Fibroblast of villous mesenchyme (primary cell): Measurements from ENCODE around the gene CRTC1. TPM values are rescaled to one million over a fixed set of nuclear protein-coding genes. Genes with fewer than 3 reads are reported as not detected.

Experiments used
- DNase-seq: peaks from one replicate; pipeline ENCODE4 v3.0.0-alpha.2; 2010; ENCODE audit warnings: low read depth
- H3K4me3 ChIP-seq: 2 replicates; pipeline ENCODE4 v1.5.1; 2011; ENCODE audit warnings: low read depth, mild to moderate bottlenecking, low read length
- total RNA-seq: library from RNA; depleted of rRNA; stranded (reverse); fragments of >200 nt; gene quantifications from 2 replicates; pipeline ENCODE4 v1.2.3, GENCODE V29; 2012
- TF ChIP-seq, protein P1 (sequence below): IDR thresholded peaks from 2 replicates; pipeline ENCODE4 v1.5.1; 2012; ENCODE audit warnings: low read depth, mild to moderate bottlenecking, low read length; ENCODE audit not compliant: insufficient read depth

CRTC1 gene
- total RNA-seq, 1 donor: 2.2 TPM

DNA sequence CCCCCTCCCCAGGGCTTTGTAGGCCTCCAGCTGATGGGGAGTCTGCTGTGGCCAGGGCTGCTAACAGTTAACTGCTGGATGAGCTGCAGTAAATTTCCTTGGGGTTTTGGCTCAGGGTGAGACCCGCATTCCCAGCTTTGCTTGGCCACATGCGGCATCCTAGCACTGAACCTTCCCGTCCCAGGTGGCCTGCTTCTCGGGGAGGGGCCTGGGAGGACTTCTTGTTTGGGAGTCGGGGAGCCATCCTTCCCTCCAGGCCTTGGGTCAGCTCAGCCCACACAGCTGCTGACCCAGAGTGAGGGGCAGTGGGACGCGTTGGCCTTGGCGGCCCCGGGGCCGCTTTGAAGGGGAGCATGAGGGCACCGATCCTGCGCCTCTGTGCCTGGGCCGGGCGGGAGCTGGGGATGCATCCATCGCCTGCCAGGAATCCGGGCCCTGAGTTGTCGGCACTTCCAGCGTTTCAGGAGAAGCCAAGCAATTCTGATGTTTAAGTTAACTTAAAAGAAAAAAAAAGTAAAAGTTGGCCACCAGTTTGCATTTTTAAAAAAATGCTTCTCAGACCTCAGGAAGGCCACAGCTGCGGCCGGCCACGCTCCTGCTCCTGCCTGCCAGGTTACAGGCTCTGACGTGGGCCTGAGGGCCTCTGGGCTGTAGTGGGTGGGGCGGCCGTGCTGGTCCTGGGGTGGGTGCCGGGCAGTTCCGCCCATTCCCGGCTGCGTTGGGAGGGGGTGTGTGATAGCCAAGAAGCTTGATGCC lies 27.7 kb downstream of the CRTC1 start:
- DNase-seq: peak; percentile 68
- TF ChIP-seq, protein P1, sequence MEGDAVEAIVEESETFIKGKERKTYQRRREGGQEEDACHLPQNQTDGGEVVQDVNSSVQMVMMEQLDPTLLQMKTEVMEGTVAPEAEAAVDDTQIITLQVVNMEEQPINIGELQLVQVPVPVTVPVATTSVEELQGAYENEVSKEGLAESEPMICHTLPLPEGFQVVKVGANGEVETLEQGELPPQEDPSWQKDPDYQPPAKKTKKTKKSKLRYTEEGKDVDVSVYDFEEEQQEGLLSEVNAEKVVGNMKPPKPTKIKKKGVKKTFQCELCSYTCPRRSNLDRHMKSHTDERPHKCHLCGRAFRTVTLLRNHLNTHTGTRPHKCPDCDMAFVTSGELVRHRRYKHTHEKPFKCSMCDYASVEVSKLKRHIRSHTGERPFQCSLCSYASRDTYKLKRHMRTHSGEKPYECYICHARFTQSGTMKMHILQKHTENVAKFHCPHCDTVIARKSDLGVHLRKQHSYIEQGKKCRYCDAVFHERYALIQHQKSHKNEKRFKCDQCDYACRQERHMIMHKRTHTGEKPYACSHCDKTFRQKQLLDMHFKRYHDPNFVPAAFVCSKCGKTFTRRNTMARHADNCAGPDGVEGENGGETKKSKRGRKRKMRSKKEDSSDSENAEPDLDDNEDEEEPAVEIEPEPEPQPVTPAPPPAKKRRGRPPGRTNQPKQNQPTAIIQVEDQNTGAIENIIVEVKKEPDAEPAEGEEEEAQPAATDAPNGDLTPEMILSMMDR: no peak
- H3K4me3 ChIP-seq: no peak overlapping the region

DNA sequence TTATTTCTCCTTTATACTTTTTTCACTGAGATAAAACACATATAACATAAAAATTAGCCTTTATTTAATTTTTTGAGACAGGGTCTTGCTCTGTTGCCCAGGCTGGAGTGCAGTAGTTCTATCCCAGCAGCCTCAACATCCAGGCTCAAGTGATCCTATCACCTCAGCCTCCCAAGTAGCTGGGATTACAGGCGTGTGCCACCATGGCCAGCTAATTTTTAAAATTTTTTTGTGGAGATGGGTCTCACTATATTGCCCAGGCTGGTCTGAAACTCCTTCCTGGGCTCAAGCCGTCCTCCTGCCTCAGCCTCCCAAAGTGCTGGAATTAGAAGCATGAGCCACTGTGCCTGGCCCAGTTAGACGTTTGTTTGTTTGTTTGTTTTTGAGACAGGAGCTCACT lies 28.4 kb downstream of the CRTC1 start:
- DNase-seq: no peak
- H3K4me3 ChIP-seq: no peak overlapping the region
- TF ChIP-seq, protein P1: no peak

DNA sequence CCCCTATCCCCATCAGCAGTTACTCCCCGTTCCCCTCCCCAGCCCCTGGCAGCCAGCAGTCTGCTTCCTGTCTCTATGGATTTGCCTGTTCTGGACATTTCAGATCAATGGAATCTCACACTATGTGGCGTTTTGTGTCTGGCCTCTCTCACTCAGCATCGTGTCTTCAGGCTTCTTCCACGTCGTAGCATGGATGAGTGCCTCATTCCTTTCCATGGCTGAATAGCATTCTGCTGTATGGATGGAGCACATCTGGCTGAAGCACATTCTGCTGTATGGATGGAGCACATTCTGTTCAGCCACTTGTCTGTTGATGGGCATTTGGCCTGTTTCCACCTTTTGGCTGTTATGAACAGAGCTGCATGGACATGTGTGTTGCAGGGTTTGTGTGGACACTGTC lies 29.5 kb downstream of the CRTC1 start:
- H3K4me3 ChIP-seq: no peak overlapping the region
- DNase-seq: peak; percentile 45
- TF ChIP-seq, protein P1: no peak

- no peak for DNase-seq
- no peak overlapping the region for H3K4me3 ChIP-seq
- TF ChIP-seq, protein P1: no peak
Measured at GRCh38 chr19:18713550-18714117, 30.2 kb downstream of the CRTC1 start.

GRCh38 chr19:18715416-18715815 lies 31.9 kb downstream of the CRTC1 start:
- TF ChIP-seq, protein P1: no peak
- H3K4me3 ChIP-seq: no peak overlapping the region
- no peak for DNase-seq

GRCh38 chr19:18716857-18717256 lies 33.4 kb downstream of the CRTC1 start:
- DNase-seq: no peak
- H3K4me3 ChIP-seq: no peak overlapping the region
- TF ChIP-seq, protein P1: no peak
